ENCODE data around the gene TTC39A. TPM values are rescaled to one million over a fixed set of nuclear protein-coding genes. Genes with fewer than 3 reads are reported as not detected.

TTC39A gene
- total RNA-seq, 1 experiment from 2014 or later: 8.3 TPM

DNA sequence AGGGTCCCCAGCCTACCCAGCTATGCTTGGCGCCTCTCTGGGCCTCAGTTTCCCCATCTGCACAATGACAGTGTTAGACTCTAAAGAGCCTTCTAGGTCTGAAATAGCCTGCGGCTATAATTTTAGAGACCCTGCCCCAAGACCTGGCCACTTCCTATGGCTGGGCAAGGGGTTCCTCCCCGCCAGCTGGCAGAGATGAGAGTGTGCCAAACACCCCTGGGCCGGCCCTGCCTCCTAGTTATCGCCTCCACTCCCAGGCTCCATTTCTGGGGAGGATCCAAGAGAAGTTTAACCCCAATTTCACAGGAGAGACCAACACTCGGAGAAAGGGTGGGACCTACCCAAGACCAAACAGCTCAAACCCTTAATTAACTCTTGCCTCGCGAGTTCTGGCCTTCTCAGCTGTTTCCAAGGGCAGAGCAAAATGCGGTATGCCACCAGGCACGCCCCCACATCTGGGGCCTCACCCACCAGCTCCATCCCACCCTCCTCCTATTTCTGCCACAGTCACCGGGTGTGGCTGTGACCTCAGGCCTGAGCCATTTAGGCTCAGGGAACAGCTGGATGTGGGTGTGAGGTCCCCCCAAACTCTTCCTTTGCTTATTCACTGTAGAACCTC is 35.7 kb downstream of the TTC39A start:
- CTCF ChIA-PET: no interaction called here
- ATAC-seq (no peak), DNase-seq (ENCODE audit: low read depth, low spot score) (no peak)
- H3K36me3 ChIP-seq (ENCODE audit: control insufficient read depth, insufficient read depth, low read length): no peaks in the 10 kb centered on the region
- no peak overlapping the region for H3K27ac ChIP-seq (ENCODE audit: low read length)
- H3K4me1 ChIP-seq (ENCODE audit: control insufficient read depth, insufficient read depth, low read length): peaks cover 12% of the 10 kb centered on the region; the same call in 1 of the 2 replicates
- BruUV-seq (replicated peaks): no TSS peak
- H3K9me3 ChIP-seq (ENCODE audit: control insufficient read depth, insufficient read depth, low read depth, low read length): no peaks in the 10 kb centered on the region
- POLR2A ChIA-PET: no interaction called here
- TF ChIP-seq, protein P1, sequence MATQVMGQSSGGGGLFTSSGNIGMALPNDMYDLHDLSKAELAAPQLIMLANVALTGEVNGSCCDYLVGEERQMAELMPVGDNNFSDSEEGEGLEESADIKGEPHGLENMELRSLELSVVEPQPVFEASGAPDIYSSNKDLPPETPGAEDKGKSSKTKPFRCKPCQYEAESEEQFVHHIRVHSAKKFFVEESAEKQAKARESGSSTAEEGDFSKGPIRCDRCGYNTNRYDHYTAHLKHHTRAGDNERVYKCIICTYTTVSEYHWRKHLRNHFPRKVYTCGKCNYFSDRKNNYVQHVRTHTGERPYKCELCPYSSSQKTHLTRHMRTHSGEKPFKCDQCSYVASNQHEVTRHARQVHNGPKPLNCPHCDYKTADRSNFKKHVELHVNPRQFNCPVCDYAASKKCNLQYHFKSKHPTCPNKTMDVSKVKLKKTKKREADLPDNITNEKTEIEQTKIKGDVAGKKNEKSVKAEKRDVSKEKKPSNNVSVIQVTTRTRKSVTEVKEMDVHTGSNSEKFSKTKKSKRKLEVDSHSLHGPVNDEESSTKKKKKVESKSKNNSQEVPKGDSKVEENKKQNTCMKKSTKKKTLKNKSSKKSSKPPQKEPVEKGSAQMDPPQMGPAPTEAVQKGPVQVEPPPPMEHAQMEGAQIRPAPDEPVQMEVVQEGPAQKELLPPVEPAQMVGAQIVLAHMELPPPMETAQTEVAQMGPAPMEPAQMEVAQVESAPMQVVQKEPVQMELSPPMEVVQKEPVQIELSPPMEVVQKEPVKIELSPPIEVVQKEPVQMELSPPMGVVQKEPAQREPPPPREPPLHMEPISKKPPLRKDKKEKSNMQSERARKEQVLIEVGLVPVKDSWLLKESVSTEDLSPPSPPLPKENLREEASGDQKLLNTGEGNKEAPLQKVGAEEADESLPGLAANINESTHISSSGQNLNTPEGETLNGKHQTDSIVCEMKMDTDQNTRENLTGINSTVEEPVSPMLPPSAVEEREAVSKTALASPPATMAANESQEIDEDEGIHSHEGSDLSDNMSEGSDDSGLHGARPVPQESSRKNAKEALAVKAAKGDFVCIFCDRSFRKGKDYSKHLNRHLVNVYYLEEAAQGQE (IDR thresholded peaks at IDR 0.05; ENCODE audit: insufficient read depth in 1 of 2, low read depth in 2 of 2, low read length in 1 of 2): no peak
- no peak for TF ChIP-seq SIN3A (IDR thresholded peaks at IDR 0.05; ENCODE audit: borderline replicate concordance, insufficient read depth, low read depth, low read length)
- TF ChIP-seq, protein P2, sequence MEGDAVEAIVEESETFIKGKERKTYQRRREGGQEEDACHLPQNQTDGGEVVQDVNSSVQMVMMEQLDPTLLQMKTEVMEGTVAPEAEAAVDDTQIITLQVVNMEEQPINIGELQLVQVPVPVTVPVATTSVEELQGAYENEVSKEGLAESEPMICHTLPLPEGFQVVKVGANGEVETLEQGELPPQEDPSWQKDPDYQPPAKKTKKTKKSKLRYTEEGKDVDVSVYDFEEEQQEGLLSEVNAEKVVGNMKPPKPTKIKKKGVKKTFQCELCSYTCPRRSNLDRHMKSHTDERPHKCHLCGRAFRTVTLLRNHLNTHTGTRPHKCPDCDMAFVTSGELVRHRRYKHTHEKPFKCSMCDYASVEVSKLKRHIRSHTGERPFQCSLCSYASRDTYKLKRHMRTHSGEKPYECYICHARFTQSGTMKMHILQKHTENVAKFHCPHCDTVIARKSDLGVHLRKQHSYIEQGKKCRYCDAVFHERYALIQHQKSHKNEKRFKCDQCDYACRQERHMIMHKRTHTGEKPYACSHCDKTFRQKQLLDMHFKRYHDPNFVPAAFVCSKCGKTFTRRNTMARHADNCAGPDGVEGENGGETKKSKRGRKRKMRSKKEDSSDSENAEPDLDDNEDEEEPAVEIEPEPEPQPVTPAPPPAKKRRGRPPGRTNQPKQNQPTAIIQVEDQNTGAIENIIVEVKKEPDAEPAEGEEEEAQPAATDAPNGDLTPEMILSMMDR (IDR thresholded peaks at IDR 0.05): no peak
- in situ Hi-C loops (cut with HindIII; ENCODE audit: low pct_unique_long_range_greater_than_20kb, low sequenced_read_pairs) (no loop called here), intact Hi-C loops (cut with micrococcal nuclease; ENCODE audit: unreplicated experiment) (no loop called here)
- H3K4me3 ChIP-seq (ENCODE audit: low read depth in 2 of 2, low read length in 2 of 2): no peak overlapping the region
- no peaks in the 10 kb centered on the region for H3K27me3 ChIP-seq (ENCODE audit: control insufficient read depth, insufficient read depth, low read length)

DNA sequence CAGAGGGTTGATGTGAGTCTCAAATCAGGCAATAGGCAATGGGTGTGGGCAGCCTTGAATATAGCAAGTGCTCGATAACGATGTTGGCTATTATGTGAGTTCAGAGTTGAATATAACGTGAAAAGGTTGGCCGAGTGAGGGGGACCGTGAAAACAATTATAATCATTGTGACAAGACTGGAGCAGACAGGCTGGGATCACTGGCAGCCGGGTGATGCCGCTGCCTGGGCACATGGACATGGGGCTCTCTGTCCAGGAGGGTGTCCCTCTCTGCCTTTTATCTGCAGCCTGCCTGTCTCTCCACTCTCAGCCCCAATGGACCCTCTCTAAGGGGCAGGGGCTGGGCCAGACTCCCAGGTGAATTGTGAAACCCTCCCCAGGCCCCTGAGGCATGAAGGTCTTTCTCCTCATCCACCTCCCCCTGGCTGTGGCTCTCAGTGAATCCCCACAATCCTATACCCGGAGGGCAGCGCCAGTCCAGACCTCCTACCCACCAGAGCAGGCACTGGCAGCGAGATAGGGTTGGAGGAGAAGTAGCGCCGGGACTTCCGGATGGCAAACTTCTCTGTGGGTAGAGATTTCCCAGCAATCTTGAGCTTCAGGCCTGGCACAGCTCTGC is 36.4 kb downstream of the TTC39A start:
- CTCF ChIA-PET: no interaction called here
- in situ Hi-C loops (cut with HindIII; ENCODE audit: low pct_unique_long_range_greater_than_20kb, low sequenced_read_pairs): no loop called here

More for the DNA sequence above, 36.4 kb downstream of the TTC39A start:
- Histone ChIP-seq H3K4me1 (ENCODE audit: control insufficient read depth, insufficient read depth, low read length) (peaks cover 12% of the 10 kb centered on the region; the same call in 1 of the 2 replicates), H3K9me3 (ENCODE audit: control insufficient read depth, insufficient read depth, low read depth, low read length) (no peaks in the 10 kb centered on the region), H3K27me3 (ENCODE audit: control insufficient read depth, insufficient read depth, low read length) (no peaks in the 10 kb centered on the region), H3K27ac (ENCODE audit: low read length) (no peak overlapping the region), H3K36me3 (ENCODE audit: control insufficient read depth, insufficient read depth, low read length) (no peaks in the 10 kb centered on the region), H3K4me3 (ENCODE audit: low read depth in 2 of 2, low read length in 2 of 2) (no peak overlapping the region)
- intact Hi-C loops (cut with micrococcal nuclease; ENCODE audit: unreplicated experiment): no loop called here
- ATAC-seq: no peak
- no peak for TF ChIP-seq TCF7L2 (IDR thresholded peaks at IDR 0.05; ENCODE audit: low read depth, low read length)
- no peak for TF ChIP-seq POLR2AphosphoS5 (IDR thresholded peaks at IDR 0.05; ENCODE audit: low read depth, low read length)
- TF ChIP-seq, protein P1 (IDR thresholded peaks at IDR 0.05; ENCODE audit: insufficient read depth in 1 of 2, low read depth in 2 of 2, low read length in 1 of 2): no peak
- TF ChIP-seq SIN3A (IDR thresholded peaks at IDR 0.05; ENCODE audit: borderline replicate concordance, insufficient read depth, low read depth, low read length): no peak
- TF ChIP-seq, protein P2 (IDR thresholded peaks at IDR 0.05): no peak
- BruUV-seq (replicated peaks): no TSS peak
- DNase-seq (ENCODE audit: low read depth, low spot score): no peak
- POLR2A ChIA-PET: no interaction called here

Measured in Panc1 (cell line).